Measurements from ENCODE around the gene MYO18A.
A peak's percentile ranks its signal among the peaks of the same experiment; 100 is the strongest.

MYO18A gene

GRCh38 chr17:29156781-29157180 is 23.4 kb downstream of the MYO18A start:
- Histone ChIP-seq H3K36me3 (replicated peaks) (no peaks in the 10 kb centered on the region), H3K27ac (no peak overlapping the region), H3K4me3 (ENCODE audit: low read depth, low read length) (no peak overlapping the region), H3K27me3 (replicated peaks) (no peaks in the 10 kb centered on the region)
- no peak for TF ChIP-seq CTCF (IDR thresholded peaks at IDR 0.05; ENCODE audit: low read depth, low read length, missing control alignments)
- in situ Hi-C loops (cut with HindIII; ENCODE audit: low pct_ligation_motif_present, low sequenced_read_pairs): no loop called here
- no peak for DNase-seq

GRCh38 chr17:29155966-29156338 is 24.2 kb downstream of the MYO18A start:
- Histone ChIP-seq H3K27me3 (replicated peaks) (no peaks in the 10 kb centered on the region), H3K27ac (no peak overlapping the region), H3K4me3 (ENCODE audit: low read depth, low read length) (no peak overlapping the region), H3K36me3 (replicated peaks) (no peaks in the 10 kb centered on the region)
- TF ChIP-seq CTCF (IDR thresholded peaks at IDR 0.05; ENCODE audit: low read depth, low read length, missing control alignments): no peak
- in situ Hi-C loops (cut with HindIII; ENCODE audit: low pct_ligation_motif_present, low sequenced_read_pairs): no loop called here
- DNase-seq: no peak

GRCh38 chr17:29155227-29155965 is 24.8 kb downstream of the MYO18A start:
- Histone ChIP-seq H3K27ac (no peak overlapping the region), H3K36me3 (replicated peaks) (no peaks in the 10 kb centered on the region), H3K27me3 (replicated peaks) (no peaks in the 10 kb centered on the region), H3K4me3 (ENCODE audit: low read depth, low read length) (no peak overlapping the region)
- TF ChIP-seq CTCF (IDR thresholded peaks at IDR 0.05; ENCODE audit: low read depth, low read length, missing control alignments): no peak
- no peak for DNase-seq
- in situ Hi-C loops (cut with HindIII; ENCODE audit: low pct_ligation_motif_present, low sequenced_read_pairs): no loop called here

- TF ChIP-seq CTCF (IDR thresholded peaks at IDR 0.05; ENCODE audit: low read depth, low read length, missing control alignments): no peak
- in situ Hi-C loops (cut with HindIII; ENCODE audit: low pct_ligation_motif_present, low sequenced_read_pairs): no loop called here
- Histone ChIP-seq H3K27me3 (replicated peaks) (no peaks in the 10 kb centered on the region), H3K36me3 (replicated peaks) (no peaks in the 10 kb centered on the region), H3K4me3 (ENCODE audit: low read depth, low read length) (no peak overlapping the region), H3K27ac (no peak overlapping the region)
- no peak for DNase-seq
Measured at GRCh38 chr17:29154516-29155226, 25.5 kb downstream of the MYO18A start.

- in situ Hi-C loops (cut with HindIII; ENCODE audit: low pct_ligation_motif_present, low sequenced_read_pairs): no loop called here
- no peaks in the 10 kb centered on the region for H3K36me3 ChIP-seq (replicated peaks)
- H3K27ac ChIP-seq: no peak overlapping the region
Measured at GRCh38 chr17:29151567-29151966, 28.6 kb downstream of the MYO18A start.

More at GRCh38 chr17:29151567-29151966, 28.6 kb downstream of the MYO18A start:
- Histone ChIP-seq H3K27me3 (replicated peaks) (no peaks in the 10 kb centered on the region), H3K4me3 (ENCODE audit: low read depth, low read length) (no peak overlapping the region)
- peak; percentile 65 for DNase-seq
- TF ChIP-seq CTCF (IDR thresholded peaks at IDR 0.05; ENCODE audit: low read depth, low read length, missing control alignments): no peak
